Measurements from ENCODE around the gene NTM.
"Not testable (repeated sequence)": the region's sequence is repeated elsewhere in the genome, so short reads cannot be mapped to it uniquely, and the experiment has no call there.

NTM gene

GRCh38 chr11:132062031-132062430, 691.6 kb downstream of the NTM start:
- no peak for TF ChIP-seq ZFX (IDR thresholded peaks at IDR 0.05; ENCODE audit: borderline replicate concordance)
- no peak for TF ChIP-seq CTCF (IDR thresholded peaks at IDR 0.05)
- H3K27ac ChIP-seq = no peak overlapping the region

- TF ChIP-seq CTCF (IDR thresholded peaks at IDR 0.05) (no peak), ZFX (IDR thresholded peaks at IDR 0.05; ENCODE audit: borderline replicate concordance) (no peak)
- no peak overlapping the region for H3K27ac ChIP-seq
These were observed 692.1 kb downstream of the NTM start for GRCh38 chr11:132062541-132062940.

GRCh38 chr11:132064987-132065620, 694.7 kb downstream of the NTM start:
- no peak for TF ChIP-seq ZFX (IDR thresholded peaks at IDR 0.05; ENCODE audit: borderline replicate concordance)
- TF ChIP-seq CTCF (IDR thresholded peaks at IDR 0.05) = no peak
- H3K27ac ChIP-seq = no peak overlapping the region

- no peak for TF ChIP-seq ZFX (IDR thresholded peaks at IDR 0.05; ENCODE audit: borderline replicate concordance)
- TF ChIP-seq CTCF (IDR thresholded peaks at IDR 0.05) = no peak
- H3K27ac ChIP-seq = no peak overlapping the region
These were observed 698.1 kb downstream of the NTM start for GRCh38 chr11:132068556-132068955.

GRCh38 chr11:132069593-132069992, 699.2 kb downstream of the NTM start:
- H3K27ac ChIP-seq = not testable (repeated sequence)

GRCh38 chr11:132070907-132071306, 700.5 kb downstream of the NTM start:
- not testable (repeated sequence) for H3K27ac ChIP-seq

- TF ChIP-seq CTCF (IDR thresholded peaks at IDR 0.05) = no peak
- TF ChIP-seq ZFX (IDR thresholded peaks at IDR 0.05; ENCODE audit: borderline replicate concordance) = no peak
- no peak overlapping the region for H3K27ac ChIP-seq
These were observed 701.8 kb downstream of the NTM start for GRCh38 chr11:132072044-132072857.

GRCh38 chr11:132072858-132073211, 702.4 kb downstream of the NTM start:
- TF ChIP-seq ZFX (IDR thresholded peaks at IDR 0.05; ENCODE audit: borderline replicate concordance) (no peak), CTCF (IDR thresholded peaks at IDR 0.05) (no peak)
- no peak overlapping the region for H3K27ac ChIP-seq
